Kidney (tissue), 14 donors: ENCODE results near the gene XKR7. TPM values are rescaled to one million over a fixed set of nuclear protein-coding genes. Genes with fewer than 3 reads are reported as not detected.

Source experiments
- DNase-seq, 5 donors: peaks; one replicate each; pipeline ENCODE4 v3.0.0-alpha.2; 2013 to 2020
- FAIRE-seq: peaks from 2 replicates; lab custom pipeline; 2012; peaks lifted over from hg19 to GRCh38; lab: Jason Lieb, UNC
- H3K27ac ChIP-seq, 2 donors: one replicate each; pipeline ENCODE4 v1.7.0; 2013; ENCODE audit warnings: low read depth in 2 of 2, low read length in 2 of 2, inconsistent platforms in 1 of 2
- H3K27me3 ChIP-seq: one replicate; pipeline ENCODE4 v1.7.1; 2013; ENCODE audit warnings: low read length, inconsistent platforms; ENCODE audit not compliant: control insufficient read depth, insufficient read depth
- H3K36me3 ChIP-seq, 3 donors: one replicate each; pipeline versions ENCODE4 v1.7.0 to v1.7.1; 2013; ENCODE audit warnings: low read length in 3 of 3, control low read depth in 1 of 3, inconsistent platforms in 1 of 3; ENCODE audit not compliant: insufficient read depth in 3 of 3, control insufficient read depth in 2 of 3
- H3K4me1 ChIP-seq, 3 donors: one replicate each; pipeline versions ENCODE4 v1.7.0 to v1.7.1; 2013; ENCODE audit warnings: low read length in 3 of 3, inconsistent platforms in 1 of 3, low read depth in 1 of 3; ENCODE audit not compliant: control insufficient read depth in 2 of 3, insufficient read depth in 2 of 3
- H3K4me3 ChIP-seq, 3 donors: one replicate each; pipeline versions ENCODE4 v1.7.0 to v1.8.1; 2013; ENCODE audit warnings: low read length in 3 of 3, control low read depth in 1 of 3, inconsistent platforms in 1 of 3
- H3K9ac ChIP-seq, 3 donors: one replicate each; pipeline versions ENCODE4 v1.7.0 to v1.7.1; 2013; ENCODE audit warnings: low read length in 3 of 3, control low read depth in 1 of 3, inconsistent platforms in 1 of 3
- H3K9me3 ChIP-seq, 3 donors: one replicate each; pipeline versions ENCODE4 v1.7.0 to v1.7.1; 2013; ENCODE audit warnings: low read length in 3 of 3, control low read depth in 1 of 3, inconsistent platforms in 1 of 3; ENCODE audit not compliant: control insufficient read depth in 2 of 3, insufficient read depth in 1 of 3
- CTCF ChIP-seq: IDR thresholded peaks from 3 replicates; pipeline ENCODE4 v1.5.1; 2012; ENCODE audit warnings: mild to moderate bottlenecking, moderate library complexity, borderline replicate concordance; ENCODE audit not compliant: insufficient read depth; ENCODE audit errors: extremely low read depth
- intact Hi-C: fragments of 100-400 bp; cut with DNase I; formaldehyde crosslinking; loops from one replicate; pipeline ENCODE4 v1.11.1; 2022
- polyA plus RNA-seq: library from polyadenylated mRNA; stranded (reverse); fragments of 350-450 nt; fragmentation: Illumina TruSeq; extraction: RNeasy Lipid Tissue Mini Kit (QIAGEN cat#74804); gene quantifications from one replicate; pipeline ENCODE4 v1.2.3, GENCODE V29; 2014; ENCODE audit warnings: low read depth, low replicate concordance; ENCODE audit not compliant: insufficient read depth
- total RNA-seq: library from RNA; stranded (reverse); fragmentation: NEBNext Ultra II Directional; extraction: Animal tissue kit (Norgen Biotek cat#: 25700); gene quantifications from one replicate; pipeline ENCODE4 v1.2.1, GENCODE V29; 2021
- donor health status: control.
- donor health status: control.
- donor health status: control.
- donor health status: control.
- donor health status: control.
- donor health status: DM: yes; HTN: yes; CAD: no.
- donor health status: Normal renal cell carcinoma (clear cell type).

The XKR7 gene
- total and polyA plus RNA-seq, 2 donors from 2014 or later: 0.06 TPM; not detected in 1

- peaks cover 0 to 7% (median 0%) of the 10 kb centered on the region in 3 donors for H3K36me3 ChIP-seq
- no peaks in the 10 kb centered on the region for H3K4me1 ChIP-seq
- H3K9me3 ChIP-seq: no peaks in the 10 kb centered on the region
- H3K27ac ChIP-seq: no peak overlapping the region
- intact Hi-C loops: no loop called here
- DNase-seq (no peak), FAIRE-seq (no peak)
- TF ChIP-seq CTCF: no peak
- no peak overlapping the region for H3K4me3 ChIP-seq
- H3K9ac ChIP-seq: no peak overlapping the region
- H3K27me3 ChIP-seq: no peaks in the 10 kb centered on the region
Measured at GRCh38 chr20:31937820-31938219, 30.1 kb upstream of the XKR7 start.

GRCh38 chr20:31939661-31940060 is 28.3 kb upstream of the XKR7 start:
- H3K4me3 ChIP-seq: no peak overlapping the region
- no peak overlapping the region for H3K27ac ChIP-seq
- H3K9me3 ChIP-seq: no peaks in the 10 kb centered on the region
- DNase-seq (no peak), FAIRE-seq (no peak)
- H3K4me1 ChIP-seq: no peaks in the 10 kb centered on the region
- H3K9ac ChIP-seq: no peak overlapping the region
- no peak for TF ChIP-seq CTCF
- no peaks in the 10 kb centered on the region for H3K27me3 ChIP-seq
- peaks cover 0 to 10% (median 6%) of the 10 kb centered on the region in 3 donors for H3K36me3 ChIP-seq
- intact Hi-C loops: no loop called here

- H3K36me3 ChIP-seq: peaks cover 8 to 34% (median 27%) of the 10 kb centered on the region in 3 donors
- no peaks in the 10 kb centered on the region for H3K4me1 ChIP-seq
- FAIRE-seq: no peak
- no peaks in the 10 kb centered on the region for H3K27me3 ChIP-seq
- peak in 1 of 5 donors; percentile 62 for DNase-seq
- H3K4me3 ChIP-seq: no peak overlapping the region
- no peaks in the 10 kb centered on the region for H3K9me3 ChIP-seq
- TF ChIP-seq CTCF: no peak
- intact Hi-C loops: no loop called here
- H3K9ac ChIP-seq: no peak overlapping the region
- H3K27ac ChIP-seq: no peak overlapping the region
Measured at GRCh38 chr20:31943052-31943471, 24.9 kb upstream of the XKR7 start.

GRCh38 chr20:31945319-31945718 is 22.6 kb upstream of the XKR7 start:
- no peak overlapping the region for H3K9ac ChIP-seq
- no peak overlapping the region for H3K4me3 ChIP-seq
- peaks cover 15 to 43% (median 32%) of the 10 kb centered on the region in 3 donors for H3K36me3 ChIP-seq
- H3K27ac ChIP-seq: no peak overlapping the region
- H3K4me1 ChIP-seq: peaks cover 0 to 2% (median 0%) of the 10 kb centered on the region in 3 donors
- H3K27me3 ChIP-seq: no peaks in the 10 kb centered on the region
- no peak for DNase-seq
- intact Hi-C loops: no loop called here
- FAIRE-seq: no peak
- no peaks in the 10 kb centered on the region for H3K9me3 ChIP-seq
- no peak for TF ChIP-seq CTCF
